Brain microvascular endothelial cell (primary cell): Measurements from ENCODE around the gene ATP5MG.

Source experiments
- DNase-seq: peaks from one replicate; pipeline ENCODE4 v3.0.0-alpha.2; 2020
- H3K27ac ChIP-seq: fragments of 250-450 bp; sonication (Bioruptor Pico); 2 replicates; pipeline ENCODE4 v1.5.1; 2020; ENCODE audit warnings: mild to moderate bottlenecking, moderate library complexity
- H3K27me3 ChIP-seq: fragments of 250-450 bp; sonication (Bioruptor Pico); replicated peaks from 2 replicates; pipeline ENCODE4 v1.5.1; 2020; ENCODE audit warnings: mild to moderate bottlenecking
- H3K36me3 ChIP-seq: fragments of 250-450 bp; sonication (Bioruptor Pico); replicated peaks from 2 replicates; pipeline ENCODE4 v1.5.1; 2020; ENCODE audit warnings: mild to moderate bottlenecking
- H3K4me3 ChIP-seq: 2 replicates; pipeline ENCODE4 v1.5.1; 2011; ENCODE audit warnings: low read depth, mild to moderate bottlenecking, control low read depth, low read length, moderate library complexity
- in situ Hi-C: cut with HindIII; loops from 2 replicates; pipeline ENCODE4 v1.10.0; 2017; ENCODE audit warnings: low sequenced_read_pairs, low pct_ligation_motif_present
- TF ChIP-seq, protein P1 (sequence below): IDR thresholded peaks from 2 replicates; pipeline ENCODE4 v1.5.1; 2011; ENCODE audit warnings: low read depth, mild to moderate bottlenecking, moderate library complexity, low read length, control low read depth, inconsistent platforms; ENCODE audit errors: missing control alignments

The ATP5MG gene

GRCh38 chr11:118448294-118448693 lies 46.9 kb downstream of the ATP5MG start:
- Histone ChIP-seq H3K4me3 (no peak overlapping the region), H3K27me3 (no peaks in the 10 kb centered on the region), H3K36me3 (no peaks in the 10 kb centered on the region), H3K27ac (no peak overlapping the region)
- in situ Hi-C loops: no loop called here
- DNase-seq: no peak
- TF ChIP-seq, protein P1, sequence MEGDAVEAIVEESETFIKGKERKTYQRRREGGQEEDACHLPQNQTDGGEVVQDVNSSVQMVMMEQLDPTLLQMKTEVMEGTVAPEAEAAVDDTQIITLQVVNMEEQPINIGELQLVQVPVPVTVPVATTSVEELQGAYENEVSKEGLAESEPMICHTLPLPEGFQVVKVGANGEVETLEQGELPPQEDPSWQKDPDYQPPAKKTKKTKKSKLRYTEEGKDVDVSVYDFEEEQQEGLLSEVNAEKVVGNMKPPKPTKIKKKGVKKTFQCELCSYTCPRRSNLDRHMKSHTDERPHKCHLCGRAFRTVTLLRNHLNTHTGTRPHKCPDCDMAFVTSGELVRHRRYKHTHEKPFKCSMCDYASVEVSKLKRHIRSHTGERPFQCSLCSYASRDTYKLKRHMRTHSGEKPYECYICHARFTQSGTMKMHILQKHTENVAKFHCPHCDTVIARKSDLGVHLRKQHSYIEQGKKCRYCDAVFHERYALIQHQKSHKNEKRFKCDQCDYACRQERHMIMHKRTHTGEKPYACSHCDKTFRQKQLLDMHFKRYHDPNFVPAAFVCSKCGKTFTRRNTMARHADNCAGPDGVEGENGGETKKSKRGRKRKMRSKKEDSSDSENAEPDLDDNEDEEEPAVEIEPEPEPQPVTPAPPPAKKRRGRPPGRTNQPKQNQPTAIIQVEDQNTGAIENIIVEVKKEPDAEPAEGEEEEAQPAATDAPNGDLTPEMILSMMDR: no peak

DNA sequence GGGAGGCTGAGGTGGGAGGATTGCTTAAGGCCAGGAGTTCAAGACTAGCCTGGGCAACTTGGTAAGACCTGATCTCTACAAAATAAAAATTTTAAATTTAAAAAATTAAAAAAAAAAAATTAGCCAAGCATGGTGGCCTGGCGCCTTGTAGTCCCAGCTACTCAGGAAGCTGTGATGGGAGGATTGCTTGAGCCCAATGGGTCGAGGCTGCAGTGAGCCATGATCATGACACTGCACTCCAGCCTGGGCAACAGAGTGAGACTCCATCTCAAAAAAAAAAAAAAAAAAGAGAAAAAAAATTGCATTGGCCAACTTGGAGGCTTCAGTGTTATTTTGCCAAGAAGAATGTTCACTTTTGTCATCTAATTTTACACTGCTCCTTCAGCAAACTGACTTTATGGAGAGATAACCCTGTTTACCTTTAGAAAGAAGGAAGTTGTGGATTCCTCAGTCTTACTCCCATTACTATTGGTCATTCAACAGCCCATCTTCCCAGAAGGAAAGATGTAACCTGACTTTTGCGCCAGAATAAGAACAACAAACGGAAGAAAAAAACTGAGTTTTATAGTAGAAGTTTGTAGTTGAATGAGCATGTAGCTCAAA lies 48.0 kb downstream of the ATP5MG start:
- TF ChIP-seq, protein P1: no peak
- in situ Hi-C loops: no loop called here
- Histone ChIP-seq H3K27ac (no peak overlapping the region), H3K4me3 (no peak overlapping the region), H3K36me3 (no peaks in the 10 kb centered on the region), H3K27me3 (no peaks in the 10 kb centered on the region)
- no peak for DNase-seq

DNA sequence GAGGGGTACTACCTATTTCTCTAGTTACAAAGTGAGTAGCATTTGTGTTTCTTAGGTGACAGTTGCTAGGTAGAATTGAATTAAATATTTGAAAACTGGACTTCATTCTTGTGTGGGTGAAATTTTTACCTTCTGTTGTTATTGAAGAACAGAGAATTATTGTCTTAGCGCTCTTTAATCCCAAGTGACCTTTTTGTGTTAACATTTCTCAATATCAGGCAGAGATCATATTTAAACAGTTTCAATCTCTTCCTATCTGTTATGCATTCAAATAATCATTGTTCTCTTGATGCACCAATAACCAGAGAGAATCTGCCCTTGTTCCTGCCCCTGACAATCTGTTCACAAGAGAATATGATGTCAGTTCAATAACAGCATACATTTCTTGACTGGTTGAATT lies 49.0 kb downstream of the ATP5MG start:
- TF ChIP-seq, protein P1: no peak
- H3K27me3 ChIP-seq: no peaks in the 10 kb centered on the region
- in situ Hi-C loops: no loop called here
- no peak overlapping the region for H3K27ac ChIP-seq
- no peak overlapping the region for H3K4me3 ChIP-seq
- no peak for DNase-seq
- H3K36me3 ChIP-seq: no peaks in the 10 kb centered on the region
